DMS79 treated with DMSO at 0.1 percent for 48 hours (cell line): ENCODE measurements around the gene NTRK3.
A peak's percentile ranks its signal among the peaks of the same experiment; 100 is the strongest.
"Not testable (repeated sequence)": the region's sequence is repeated elsewhere in the genome, so short reads cannot be mapped to it uniquely, and the experiment has no call there.

Experiments used
- DNase-seq: peaks from one replicate; lab custom pipeline; 2025; lab: John Stamatoyannopoulos, UW

NTRK3 gene

GRCh38 chr15:87877114-87877810 is 379.3 kb downstream of the NTRK3 start:
- DNase-seq: no peak

- DNase-seq: peak; percentile 9
Measured at GRCh38 chr15:87874896-87875711, 381.4 kb downstream of the NTRK3 start.

GRCh38 chr15:87873516-87873915 is 383.0 kb downstream of the NTRK3 start:
- no peak for DNase-seq

GRCh38 chr15:87871731-87872320 is 384.7 kb downstream of the NTRK3 start:
- DNase-seq: no peak

GRCh38 chr15:87871258-87871681 is 385.3 kb downstream of the NTRK3 start:
- DNase-seq: no peak

GRCh38 chr15:87866961-87867360 is 389.6 kb downstream of the NTRK3 start:
- DNase-seq: no peak

GRCh38 chr15:87863152-87863551 is 393.4 kb downstream of the NTRK3 start:
- no peak for DNase-seq

GRCh38 chr15:87860743-87861142 is 395.8 kb downstream of the NTRK3 start:
- no peak for DNase-seq

- DNase-seq: no peak
Measured at GRCh38 chr15:87858651-87859050, 397.9 kb downstream of the NTRK3 start.

GRCh38 chr15:87851497-87851896 is 405.0 kb downstream of the NTRK3 start:
- no peak for DNase-seq

GRCh38 chr15:87850916-87851315 is 405.6 kb downstream of the NTRK3 start:
- no peak for DNase-seq

GRCh38 chr15:87849181-87849580 is 407.4 kb downstream of the NTRK3 start:
- DNase-seq: no peak

- no peak for DNase-seq
Measured at GRCh38 chr15:87848012-87848411, 408.5 kb downstream of the NTRK3 start.

- no peak for DNase-seq
Measured at GRCh38 chr15:87846746-87847145, 409.8 kb downstream of the NTRK3 start.

- DNase-seq: no peak
Measured at GRCh38 chr15:87843312-87843711, 413.2 kb downstream of the NTRK3 start.

GRCh38 chr15:87841426-87841998 is 415.0 kb downstream of the NTRK3 start:
- no peak for DNase-seq

- DNase-seq: not testable (repeated sequence)
Measured at GRCh38 chr15:87835830-87836229, 420.7 kb downstream of the NTRK3 start.

GRCh38 chr15:87833333-87833732 is 423.2 kb downstream of the NTRK3 start:
- DNase-seq: not testable (repeated sequence)

GRCh38 chr15:87829332-87830050 is 427.0 kb downstream of the NTRK3 start:
- DNase-seq: no peak

- DNase-seq: no peak
Measured at GRCh38 chr15:87828608-87829007, 427.9 kb downstream of the NTRK3 start.

- no peak for DNase-seq
Measured at GRCh38 chr15:87827131-87827530, 429.4 kb downstream of the NTRK3 start.
